Body of pancreas (tissue), 4 donors: ENCODE data around the gene UROS. TPM values are rescaled to one million over a fixed set of nuclear protein-coding genes. Genes with fewer than 3 reads are reported as not detected.

Source experiments
- ATAC-seq: fragments of 150-250 bp; one replicate; pipeline ENCODE4 v1.9.1; 2016
- DNase-seq, 4 donors: peaks; one replicate each; pipeline ENCODE4 v3.0.0-alpha.2; 2019
- H3K27ac ChIP-seq, 4 donors: fragments of 200-600 bp; sonication (generic); 1 replicate in 3 of 4; 2 replicates in 1 of 4; pipeline versions ENCODE4 v1.5.1 to v1.6.1; 2016 to 2019; ENCODE audit warnings: mild to moderate bottlenecking in 1 of 4, mixed read lengths in 1 of 4, moderate library complexity in 1 of 4
- H3K27me3 ChIP-seq, 2 donors: fragments of 200-600 bp; sonication (generic); one replicate each; pipeline ENCODE4 v1.6.0; 2016; ENCODE audit warnings: mild to moderate bottlenecking in 1 of 2
- H3K36me3 ChIP-seq, 2 donors: fragments of 200-600 bp; sonication (generic); replicated peaks in 1 of 2; 2 replicates each; pipeline ENCODE4 v1.5.1; 2016; ENCODE audit warnings: low read depth in 2 of 2; ENCODE audit not compliant: insufficient read depth in 1 of 2
- H3K4me1 ChIP-seq: fragments of 200-600 bp; sonication (generic); one replicate; pipeline ENCODE4 v1.6.0; 2016
- H3K4me3 ChIP-seq, 2 donors: fragments of 200-600 bp; sonication (generic); 1 replicate in 1 of 2; 2 replicates in 1 of 2; pipeline ENCODE4 v1.5.1; 2016 to 2019
- H3K9me3 ChIP-seq, 3 donors: fragments of 200-600 bp; sonication (generic); 1 replicate in 2 of 3; 2 replicates in 1 of 3; pipeline ENCODE4 v1.5.1; 2016
- POLR2A ChIP-seq, 3 donors: fragments of 450-650 bp; IDR thresholded peaks; one replicate each; pipeline ENCODE4 v1.6.1; 2016; ENCODE audit warnings: antibody characterized with exemption in 3 of 3, mild to moderate bottlenecking in 2 of 3
- WGBS, 2 donors: methylation state at CpG; one replicate each; pipeline ENCODE4 v1.1.5; 2017; 5-methylcytosine and 5-hydroxymethylcytosine counted together
- intact Hi-C: fragments of 100-400 bp; cut with DNase I; formaldehyde crosslinking; loops from one replicate; pipeline ENCODE4 v1.15.1; 2023
- total RNA-seq, 2 donors: library from RNA; depleted of rRNA; stranded (reverse); fragments of >200 nt; gene quantifications; one replicate each; pipeline ENCODE4 v1.1.0, GENCODE V29; 2016
- TF ChIP-seq, protein P1 (sequence below), 7 experiments: fragments of 450-650 bp in 4 of 7; fragments of 200-600 bp in 3 of 7; sonication (generic) in 3 of 7; IDR thresholded peaks; one replicate each; pipeline ENCODE4 v1.5.1; 2016 to 2019; ENCODE audit warnings: antibody characterized with exemption in 7 of 7

Gene UROS
- total RNA-seq, 2 donors from 2014 or later = 15.8 to 31.4 TPM

DNA sequence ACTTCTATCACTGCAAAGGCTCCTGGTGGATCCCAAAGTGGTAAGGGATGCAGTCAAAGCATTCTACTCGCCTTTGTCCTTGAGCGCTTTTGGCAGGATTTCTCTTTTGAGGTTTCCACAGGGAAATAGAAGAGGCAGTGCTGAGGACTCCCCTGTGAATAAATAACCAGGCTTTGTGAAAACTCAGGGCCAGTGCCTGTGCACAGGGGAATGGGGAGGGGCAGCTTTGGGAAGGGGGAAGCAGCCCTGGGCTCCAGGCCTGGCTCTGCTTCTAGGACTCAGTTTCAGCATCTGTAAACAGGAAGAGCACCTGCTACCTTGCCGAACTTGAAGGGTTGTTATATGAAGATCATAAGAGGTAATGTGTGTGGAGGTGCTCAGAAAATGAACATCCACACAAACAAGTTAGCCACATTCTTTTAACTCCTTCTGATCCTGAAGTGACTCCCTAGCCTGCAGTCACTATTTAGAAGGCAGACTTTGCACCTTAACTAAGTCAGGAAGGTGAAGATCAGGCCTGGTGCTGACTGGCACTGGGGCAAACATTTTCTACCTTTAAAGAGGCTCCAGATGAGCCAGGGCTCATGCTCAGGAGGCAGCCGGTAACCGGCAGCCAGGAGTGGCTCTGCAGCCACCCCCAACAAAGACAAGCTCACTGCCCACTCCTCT, 24.9 kb downstream of the UROS start:
- DNase-seq (peak; percentile 31 to 69 (median 59)), ATAC-seq (peak; percentile 80)
- peaks cover 16% of the 10 kb centered on the region for H3K4me1 ChIP-seq
- H3K4me3 ChIP-seq = no peak overlapping the region
- peaks cover 0 to 8% of the 10 kb centered on the region in 2 donors for H3K36me3 ChIP-seq
- WGBS, 2 donors = 20 to 26% methylated on average over 3 to 5 of the region's 5 CpGs
- peak overlapping the region in 2 of 4 donors; percentile 43 to 53 for H3K27ac ChIP-seq
- intact Hi-C loops = no loop called here
- H3K9me3 ChIP-seq = no peaks in the 10 kb centered on the region
- no peaks in the 10 kb centered on the region for H3K27me3 ChIP-seq
- TF ChIP-seq POLR2A (IDR thresholded peaks at IDR 0.05) = no peak
- TF ChIP-seq, protein P1, sequence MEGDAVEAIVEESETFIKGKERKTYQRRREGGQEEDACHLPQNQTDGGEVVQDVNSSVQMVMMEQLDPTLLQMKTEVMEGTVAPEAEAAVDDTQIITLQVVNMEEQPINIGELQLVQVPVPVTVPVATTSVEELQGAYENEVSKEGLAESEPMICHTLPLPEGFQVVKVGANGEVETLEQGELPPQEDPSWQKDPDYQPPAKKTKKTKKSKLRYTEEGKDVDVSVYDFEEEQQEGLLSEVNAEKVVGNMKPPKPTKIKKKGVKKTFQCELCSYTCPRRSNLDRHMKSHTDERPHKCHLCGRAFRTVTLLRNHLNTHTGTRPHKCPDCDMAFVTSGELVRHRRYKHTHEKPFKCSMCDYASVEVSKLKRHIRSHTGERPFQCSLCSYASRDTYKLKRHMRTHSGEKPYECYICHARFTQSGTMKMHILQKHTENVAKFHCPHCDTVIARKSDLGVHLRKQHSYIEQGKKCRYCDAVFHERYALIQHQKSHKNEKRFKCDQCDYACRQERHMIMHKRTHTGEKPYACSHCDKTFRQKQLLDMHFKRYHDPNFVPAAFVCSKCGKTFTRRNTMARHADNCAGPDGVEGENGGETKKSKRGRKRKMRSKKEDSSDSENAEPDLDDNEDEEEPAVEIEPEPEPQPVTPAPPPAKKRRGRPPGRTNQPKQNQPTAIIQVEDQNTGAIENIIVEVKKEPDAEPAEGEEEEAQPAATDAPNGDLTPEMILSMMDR (IDR thresholded peaks at IDR 0.05) = no peak

DNA sequence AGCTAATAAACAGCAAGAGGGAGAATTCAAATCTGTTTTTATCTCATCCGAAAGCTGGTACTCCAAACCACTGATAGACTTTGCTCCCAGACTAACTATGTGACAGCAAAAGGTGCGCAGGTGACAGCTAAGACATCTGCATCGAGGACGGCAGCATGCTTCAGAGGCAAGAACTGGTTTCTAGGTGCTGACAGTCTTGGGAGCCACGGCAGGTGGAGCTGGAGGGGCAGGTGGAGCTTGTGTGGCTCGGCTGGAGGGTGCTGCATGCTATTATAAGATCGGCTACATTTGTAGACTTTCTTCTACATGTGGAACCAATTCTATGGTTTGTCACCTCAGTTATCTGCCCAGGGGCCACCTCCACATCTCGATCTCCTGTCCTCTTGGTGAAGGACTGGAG, 25.6 kb downstream of the UROS start:
- ATAC-seq = no peak
- Histone ChIP-seq H3K36me3 (peaks cover 0 to 11% of the 10 kb centered on the region in 2 donors), H3K27me3 (no peaks in the 10 kb centered on the region), H3K9me3 (no peaks in the 10 kb centered on the region), H3K4me3 (no peak overlapping the region), H3K27ac (peak overlapping the region in 3 of 4 donors; percentile 6 to 53 (median 23)), H3K4me1 (peaks cover 16% of the 10 kb centered on the region)
- TF ChIP-seq, protein P1 (IDR thresholded peaks at IDR 0.05) = peak in 1 of 7 experiments; percentile 26
- no peak for TF ChIP-seq POLR2A (IDR thresholded peaks at IDR 0.05)
- intact Hi-C loops = no loop called here
- peak in 3 of 4 donors; percentile 18 to 57 (median 30) for DNase-seq
- 34 to 60% methylated on average over 8 of the region's 8 CpGs for WGBS, 2 donors

DNA sequence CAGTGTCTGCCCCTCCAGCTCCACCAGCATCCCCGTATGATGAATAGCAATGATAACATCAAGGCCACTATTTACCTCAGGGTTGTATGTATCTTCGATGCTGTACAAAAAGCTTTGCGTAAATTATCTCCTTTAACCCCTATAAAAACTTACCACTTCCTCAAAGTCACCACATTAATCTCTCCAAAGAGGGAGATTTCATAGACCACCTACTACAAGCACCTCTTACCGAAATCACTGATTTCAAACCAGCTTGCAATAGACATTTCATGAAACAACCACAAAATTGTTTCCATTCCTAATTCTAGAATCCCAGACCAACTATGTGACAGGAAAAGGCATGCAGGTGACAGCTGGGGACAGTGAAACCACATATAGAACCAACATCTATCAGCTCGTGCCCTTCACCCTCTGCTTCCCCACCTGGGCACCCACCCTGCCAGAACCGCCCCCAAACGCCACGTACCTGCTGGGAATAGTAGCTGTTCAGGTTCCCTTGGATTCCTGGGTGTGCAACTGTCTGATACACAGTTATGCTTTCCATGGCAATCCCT, 27.3 kb downstream of the UROS start:
- H3K27me3 ChIP-seq = no peaks in the 10 kb centered on the region
- no peak overlapping the region for H3K4me3 ChIP-seq
- 77 to 83% methylated on average over 7 to 8 of the region's 8 CpGs for WGBS, 2 donors
- no peaks in the 10 kb centered on the region for H3K9me3 ChIP-seq
- ATAC-seq = no peak
- peaks cover 0 to 11% of the 10 kb centered on the region in 2 donors for H3K36me3 ChIP-seq
- no peak for TF ChIP-seq POLR2A (IDR thresholded peaks at IDR 0.05)
- TF ChIP-seq, protein P1 (IDR thresholded peaks at IDR 0.05) = no peak
- H3K27ac ChIP-seq = no peak overlapping the region
- peaks cover 16% of the 10 kb centered on the region for H3K4me1 ChIP-seq
- DNase-seq = no peak
- intact Hi-C loops = no loop called here

DNA sequence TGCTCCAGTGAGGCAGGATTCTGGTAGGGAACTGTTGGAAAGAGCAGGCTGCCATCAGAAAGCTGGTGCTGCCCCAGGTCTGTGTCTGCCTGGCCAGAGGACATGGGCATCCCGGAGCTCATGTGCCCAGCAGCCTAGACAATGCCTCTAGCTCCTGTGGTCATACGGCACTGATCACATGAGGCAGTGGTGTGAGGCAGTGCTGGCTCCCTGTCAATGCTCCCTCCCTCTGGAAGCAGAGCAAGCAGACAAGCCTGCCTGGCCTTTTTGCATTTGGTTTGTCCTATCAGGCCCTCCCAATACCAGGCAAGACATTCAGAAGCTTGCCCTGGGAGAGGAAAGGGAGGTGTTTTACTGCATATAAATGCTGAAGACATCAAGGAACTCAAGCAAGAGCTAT, 27.9 kb downstream of the UROS start:
- TF ChIP-seq, protein P1 (IDR thresholded peaks at IDR 0.05) = no peak
- TF ChIP-seq POLR2A (IDR thresholded peaks at IDR 0.05) = no peak
- Histone ChIP-seq H3K9me3 (no peaks in the 10 kb centered on the region), H3K4me1 (peaks cover 16% of the 10 kb centered on the region), H3K36me3 (peaks cover 0 to 11% of the 10 kb centered on the region in 2 donors), H3K27me3 (no peaks in the 10 kb centered on the region), H3K4me3 (no peak overlapping the region), H3K27ac (no peak overlapping the region)
- intact Hi-C loops = no loop called here
- WGBS, 2 donors = 85% methylated on average over 2 of the region's 2 CpGs; no CpG with 5 or more reads in 1 of the 2 donors
- DNase-seq (no peak), ATAC-seq (no peak)
